Ovary (tissue), 3 donors: ENCODE data around the gene CYP4A22.

Source experiments
- CTCF ChIP-seq, 3 donors: fragments of 450-650 bp in 2 of 3; fragments of 200-600 bp in 1 of 3; IDR thresholded peaks; one replicate each; pipeline versions ENCODE4 v1.5.1 to v1.8.0; 2016 to 2022; ENCODE audit warnings: antibody characterized with exemption in 3 of 3, mild to moderate bottlenecking in 1 of 3
- POLR2A ChIP-seq: fragments of 450-650 bp; IDR thresholded peaks from one replicate; pipeline ENCODE4 v1.6.1; 2017; ENCODE audit warnings: antibody characterized with exemption, mild to moderate bottlenecking, moderate library complexity
- donor health status: DM: no; HTN: no; CAD: no.

DNA sequence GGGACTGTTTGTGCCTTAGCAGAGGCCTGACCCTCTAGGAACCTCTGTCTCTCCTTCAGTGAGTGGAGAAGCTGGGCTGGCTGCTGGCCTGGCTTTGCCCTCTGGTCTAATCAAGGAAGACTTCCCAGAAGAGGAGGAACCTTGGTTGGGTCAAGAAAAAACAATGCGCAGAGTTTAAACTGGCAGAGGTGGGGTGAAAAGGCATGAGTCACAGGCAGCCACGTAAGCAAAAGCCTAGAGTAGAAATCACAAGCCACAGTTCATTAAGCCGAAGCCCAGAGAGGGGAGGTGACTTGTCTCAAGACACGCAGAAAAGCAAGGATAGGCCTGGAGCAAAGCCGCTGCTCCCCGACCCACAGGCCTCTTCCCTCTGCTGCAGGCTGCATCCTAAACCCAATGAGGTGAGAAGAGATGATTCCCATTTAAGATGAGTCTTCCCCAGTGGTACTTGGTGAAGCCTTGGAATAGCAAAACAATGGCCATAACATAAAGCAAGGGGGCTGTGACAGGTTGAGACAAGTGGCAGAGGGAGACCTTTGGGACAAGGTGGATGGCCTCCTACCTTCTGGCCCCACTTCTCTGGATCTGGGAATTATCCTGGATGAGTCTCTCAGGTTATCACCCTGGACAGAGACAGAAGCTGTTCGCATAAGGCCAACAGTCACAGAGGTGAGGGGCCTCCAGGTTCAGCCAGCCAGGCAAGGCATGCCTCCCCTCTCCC lies 44.9 kb downstream of the CYP4A22 start:
- no peak for TF ChIP-seq CTCF (IDR thresholded peaks at IDR 0.05)
- TF ChIP-seq POLR2A = no peak
